ENCODE data around the gene TEX11. TPM values are rescaled to one million over a fixed set of nuclear protein-coding genes. Genes with fewer than 3 reads are reported as not detected.
"Not testable (repeated sequence)": the region's sequence is repeated elsewhere in the genome, so short reads cannot be mapped to it uniquely, and the experiment has no call there.

Gene TEX11
- total RNA-seq, 1 donor from 2014 or later = not detected

DNA sequence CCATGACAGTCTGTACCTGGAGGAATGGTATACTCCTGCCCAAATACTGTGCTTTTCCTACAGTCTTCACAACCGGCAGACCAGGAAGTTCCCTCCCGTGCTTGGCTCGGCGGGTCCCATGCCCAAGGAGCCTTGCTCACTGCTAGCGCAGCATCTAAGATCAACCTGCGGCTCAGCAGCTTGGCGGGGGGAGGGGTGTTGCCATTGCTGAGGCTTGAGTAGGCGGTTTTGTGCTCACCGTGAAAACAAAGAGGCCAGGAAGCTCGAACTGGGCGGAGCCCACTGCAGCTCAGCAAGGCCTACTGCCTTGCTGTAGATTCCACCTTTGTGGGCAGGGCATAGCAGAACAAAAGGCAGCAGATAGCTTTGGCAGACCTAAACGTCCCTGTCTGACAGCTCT lies 152.7 kb downstream of the TEX11 start:
- no peak for ATAC-seq

DNA sequence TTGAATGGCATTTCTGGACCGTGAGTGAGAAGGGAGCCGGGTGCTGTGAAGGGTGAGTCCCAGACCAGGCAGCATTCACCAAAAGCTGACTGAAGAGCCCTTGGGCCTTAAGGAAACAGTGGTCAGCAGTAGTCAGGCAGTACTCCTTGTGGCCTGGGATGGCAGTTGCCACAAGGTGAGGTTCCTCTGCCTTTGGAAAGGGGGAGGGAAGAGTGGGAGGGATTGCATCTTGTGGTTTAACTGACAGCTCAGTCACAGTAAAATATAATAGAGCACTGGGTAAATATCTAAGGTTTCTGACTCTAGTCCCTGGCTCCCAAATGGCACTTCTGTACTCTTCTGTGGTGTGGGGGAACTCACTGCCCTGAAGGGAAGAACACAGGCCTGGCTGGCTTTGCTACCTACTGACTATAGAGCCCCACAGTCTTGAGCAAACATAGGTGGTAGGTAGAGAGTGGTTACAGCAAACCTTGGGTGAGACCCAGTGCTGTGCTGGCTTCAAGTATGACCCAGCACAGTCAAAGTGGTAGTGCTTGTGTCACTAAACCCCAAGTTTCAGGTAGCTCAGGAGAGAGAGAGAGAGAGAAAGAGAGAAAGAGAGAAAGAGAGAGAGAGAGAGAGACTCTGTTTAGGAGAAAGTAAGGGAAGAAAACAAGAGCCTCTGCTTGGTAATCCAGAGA lies 154.2 kb downstream of the TEX11 start:
- ATAC-seq = no peak

DNA sequence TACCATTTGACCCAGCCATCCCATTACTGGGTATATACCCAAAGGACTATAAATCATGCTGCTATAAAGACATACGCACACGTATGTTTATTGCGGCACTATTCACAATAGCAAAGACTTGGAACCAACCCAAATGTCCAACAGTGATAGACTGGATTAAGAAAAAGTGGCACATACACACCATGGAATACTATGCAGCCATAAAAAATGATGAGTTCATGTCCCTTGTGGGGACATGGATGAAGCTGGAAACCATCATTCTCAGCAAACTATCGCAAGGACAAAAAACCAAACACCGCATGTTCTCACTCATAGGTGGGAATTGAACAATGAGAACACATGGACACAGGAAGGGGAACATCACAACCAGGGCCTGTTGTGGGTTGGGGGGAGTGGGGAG lies 174.7 kb downstream of the TEX11 start:
- ATAC-seq = not testable (repeated sequence)

DNA sequence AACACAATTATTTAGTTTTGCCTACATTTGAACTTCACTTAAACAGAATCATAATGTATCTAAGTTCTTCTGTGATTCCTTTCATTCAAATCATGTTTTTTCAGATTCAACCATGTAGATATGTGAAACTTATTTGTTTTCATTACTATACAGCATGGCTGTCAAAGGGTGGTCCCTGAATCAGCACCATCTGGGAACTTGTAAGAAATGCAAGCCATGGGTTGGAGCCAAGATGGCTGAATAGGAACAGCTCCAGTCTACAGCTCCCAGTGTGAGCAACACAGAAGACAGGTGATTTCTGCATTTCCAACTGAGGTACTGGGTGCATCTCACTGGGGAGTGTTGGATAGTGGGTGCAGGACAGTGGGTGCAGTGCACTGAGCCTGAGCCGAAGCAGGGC lies 180.6 kb downstream of the TEX11 start:
- ATAC-seq = not testable (repeated sequence)

DNA sequence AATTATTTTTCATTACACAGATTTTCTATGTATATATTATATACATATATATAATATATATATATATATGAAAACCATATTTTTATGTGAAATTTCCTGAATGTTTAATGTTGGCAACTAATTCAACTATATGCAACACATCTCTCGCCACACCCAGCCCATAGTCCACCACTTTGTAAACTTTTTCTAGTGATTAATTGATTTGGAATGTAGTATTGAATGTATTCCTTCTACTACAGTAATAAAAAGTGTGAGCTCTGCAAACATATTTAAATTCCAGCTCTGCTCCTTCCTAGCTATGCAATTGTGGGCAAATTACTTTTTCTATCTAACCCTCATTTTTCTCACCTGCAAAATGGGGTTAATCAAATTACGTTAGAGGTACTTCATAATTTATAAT lies 187.8 kb downstream of the TEX11 start:
- no peak for ATAC-seq

DNA sequence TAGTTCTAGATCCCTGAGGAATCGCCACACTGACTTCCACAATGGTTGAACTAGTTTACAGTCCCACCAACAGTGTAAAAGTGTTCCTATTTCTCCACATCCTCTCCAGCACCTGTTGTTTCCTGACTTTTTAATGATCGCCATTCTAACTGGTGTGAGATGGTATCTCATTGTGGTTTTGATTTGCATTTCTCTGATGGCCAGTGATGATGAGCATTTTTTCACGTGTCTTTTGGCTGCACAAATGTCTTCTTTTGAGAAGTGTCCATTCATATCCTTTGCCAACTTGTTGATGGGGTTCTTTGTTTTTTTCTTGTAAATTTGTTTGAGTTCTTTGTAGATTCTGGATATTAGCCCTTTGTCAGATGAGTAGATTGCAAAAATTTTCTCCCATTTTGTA lies 197.2 kb downstream of the TEX11 start:
- ATAC-seq = not testable (repeated sequence)

DNA sequence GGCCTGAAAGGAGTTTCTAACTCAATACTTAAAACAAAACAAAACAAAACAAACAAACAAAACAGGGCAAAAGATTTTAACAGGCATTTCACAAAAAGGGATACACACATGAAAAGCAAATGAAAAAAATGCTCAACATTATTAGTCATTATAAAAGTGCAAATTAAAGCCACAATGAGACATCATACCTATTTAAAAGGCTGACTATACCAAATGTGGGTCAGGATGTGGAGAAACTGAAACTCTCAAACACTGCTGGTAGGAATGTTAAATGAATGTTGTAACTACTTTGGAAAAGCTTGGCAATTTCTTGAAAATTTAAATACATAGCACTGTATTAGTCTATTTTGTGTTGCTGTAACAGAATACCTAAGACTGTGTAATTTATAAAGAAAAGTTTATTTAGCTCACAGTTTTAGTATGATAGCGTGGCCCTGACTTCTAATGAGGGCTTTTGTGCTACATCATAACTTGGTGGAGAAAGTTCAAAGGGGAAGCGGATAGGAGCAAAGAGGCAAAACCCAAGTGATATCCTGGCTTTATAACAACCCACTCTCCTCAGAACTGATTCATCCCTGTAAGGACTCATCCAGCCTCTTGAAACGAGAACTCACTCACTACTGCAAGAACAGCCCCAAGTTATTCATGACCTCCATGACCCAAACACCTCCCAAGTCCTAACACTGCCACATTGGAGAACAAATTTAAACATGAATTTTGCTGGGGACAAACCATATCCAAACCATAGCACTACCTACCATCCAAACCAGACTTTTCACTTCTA lies 214.0 kb downstream of the TEX11 start:
- no peak for ATAC-seq

DNA sequence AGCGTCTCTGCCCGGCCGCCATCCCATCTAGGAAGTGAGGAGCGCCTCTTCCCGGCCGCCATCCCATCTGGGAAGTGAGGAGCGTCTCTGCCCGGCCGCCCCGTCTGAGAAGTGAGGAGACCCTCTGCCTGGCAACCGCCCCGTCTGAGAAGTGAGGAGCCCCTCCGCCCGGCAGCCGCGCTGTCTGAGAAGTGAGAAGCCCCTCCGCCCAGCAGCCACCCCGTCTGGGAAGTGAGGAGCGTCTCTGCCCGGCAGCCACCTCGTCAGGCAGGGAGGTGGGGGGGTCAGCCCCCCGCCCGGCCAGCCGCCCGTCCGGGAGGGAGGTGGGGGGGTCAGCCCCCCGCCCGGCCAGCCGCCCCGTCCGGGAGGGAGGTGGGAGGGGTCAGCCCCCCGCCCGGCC lies 229.1 kb downstream of the TEX11 start:
- not testable (repeated sequence) for ATAC-seq

DNA sequence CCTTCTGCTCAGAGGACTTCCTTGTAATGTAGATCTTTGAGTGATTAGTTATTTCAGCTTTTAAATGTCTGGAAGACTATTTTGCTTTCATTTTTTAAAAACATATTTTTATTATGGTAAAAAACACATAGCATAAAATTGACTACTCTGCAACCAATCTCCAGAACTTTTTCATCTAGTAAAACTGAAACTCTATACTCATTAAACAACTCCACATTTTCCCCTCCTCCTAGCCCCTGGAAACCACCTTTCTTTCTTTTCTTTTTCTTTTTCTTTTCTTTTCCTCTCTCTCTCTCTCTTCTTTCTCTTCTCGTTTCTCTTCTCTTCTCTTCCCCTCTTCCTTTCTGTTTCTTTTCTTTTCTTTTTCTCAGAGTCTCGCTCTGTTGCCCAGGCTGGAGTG lies 233.2 kb downstream of the TEX11 start:
- ATAC-seq = no peak

DNA sequence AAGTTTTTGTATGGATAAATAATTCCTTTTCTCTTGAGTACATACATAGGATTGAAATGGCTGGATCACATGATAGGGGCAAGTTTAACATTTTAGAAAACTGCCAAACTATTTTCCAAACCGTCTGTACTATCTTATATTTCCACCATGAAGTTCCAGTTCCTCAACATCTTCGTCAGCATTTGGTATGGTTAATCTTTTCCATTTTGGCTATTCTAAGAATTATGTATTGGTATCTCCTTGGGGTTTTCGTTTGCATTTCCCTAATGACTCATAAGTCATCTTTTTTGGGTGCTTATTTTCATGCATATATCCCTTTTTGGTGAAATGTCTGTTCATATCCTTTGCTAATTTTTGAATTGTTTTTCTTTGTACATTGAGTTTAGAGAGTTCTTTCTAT lies 236.2 kb downstream of the TEX11 start:
- no peak for ATAC-seq

DNA sequence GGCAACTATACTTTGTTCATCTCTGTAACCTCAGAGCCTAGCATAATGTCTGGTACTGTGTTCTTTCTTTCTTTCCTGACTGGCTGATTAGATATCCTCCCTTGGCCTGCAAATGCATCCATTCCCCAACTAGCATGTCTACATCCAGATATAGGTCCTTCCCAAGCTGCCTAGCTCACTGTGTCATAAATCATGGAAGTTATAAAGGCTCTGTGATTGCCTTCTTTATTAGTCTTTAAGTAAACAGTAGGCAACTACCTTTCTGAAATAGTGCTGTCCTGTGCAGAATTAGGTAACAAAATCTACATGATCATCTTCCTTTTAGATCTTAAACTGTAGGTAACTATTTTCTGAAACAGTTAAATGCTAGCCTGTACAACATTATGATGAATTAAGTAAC lies 239.4 kb downstream of the TEX11 start:
- no peak for ATAC-seq

DNA sequence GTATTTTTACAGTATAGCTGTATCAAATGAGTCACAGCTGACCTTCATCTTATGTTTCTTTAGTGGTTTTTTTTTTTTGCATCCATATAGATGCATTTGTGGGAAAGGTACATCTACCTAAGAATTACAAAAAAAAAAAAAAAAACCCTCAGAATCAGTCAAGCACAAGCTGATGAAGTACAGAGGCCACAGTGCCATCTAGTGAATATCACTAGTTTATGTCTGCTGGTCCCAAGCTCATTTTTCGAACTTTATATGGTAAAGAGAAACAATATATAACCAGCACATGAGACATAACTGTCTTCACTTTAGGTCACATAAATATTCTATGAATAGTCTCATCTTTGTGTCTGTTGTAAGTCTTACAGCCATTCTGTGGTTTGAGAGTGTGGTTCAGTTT lies 243.8 kb downstream of the TEX11 start:
- no peak for ATAC-seq

DNA sequence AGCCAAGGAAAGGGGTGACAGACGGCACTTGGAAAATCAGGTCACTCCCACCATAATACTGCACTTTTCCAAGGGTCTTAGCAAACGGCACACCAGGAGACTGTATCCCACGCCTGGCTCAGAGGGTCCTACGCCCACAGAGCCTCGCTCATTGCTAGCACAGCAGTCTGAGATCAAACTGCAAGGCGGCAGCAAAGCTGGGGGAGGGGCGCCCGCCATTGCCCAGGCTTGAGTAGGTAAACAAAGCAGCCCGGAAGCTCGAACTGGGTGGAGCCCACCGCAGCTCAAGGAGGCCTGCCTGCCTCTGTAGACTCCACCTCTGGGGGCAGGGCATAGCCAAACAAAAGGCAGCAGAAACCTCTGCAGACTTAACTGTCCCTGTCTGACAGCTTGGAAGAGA lies 247.4 kb downstream of the TEX11 start:
- not testable (repeated sequence) for ATAC-seq

DNA sequence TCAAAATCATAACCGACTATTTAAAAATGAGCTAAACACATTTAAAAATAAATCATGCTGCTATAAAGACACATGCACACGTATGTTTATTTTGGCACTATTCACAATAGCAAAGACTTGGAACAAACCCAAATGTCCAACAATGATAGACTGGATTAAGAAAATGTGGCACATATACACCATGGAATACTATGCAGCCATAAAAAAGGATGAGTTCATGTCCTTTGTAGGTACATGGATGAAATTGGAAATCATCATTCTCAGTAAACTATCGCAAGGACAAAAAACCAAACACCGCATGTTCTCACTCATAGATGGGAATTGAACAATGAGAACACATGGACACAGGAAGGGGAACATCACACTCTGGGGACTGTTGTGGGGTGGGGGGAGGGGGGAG lies 251.0 kb downstream of the TEX11 start:
- ATAC-seq = not testable (repeated sequence)

DNA sequence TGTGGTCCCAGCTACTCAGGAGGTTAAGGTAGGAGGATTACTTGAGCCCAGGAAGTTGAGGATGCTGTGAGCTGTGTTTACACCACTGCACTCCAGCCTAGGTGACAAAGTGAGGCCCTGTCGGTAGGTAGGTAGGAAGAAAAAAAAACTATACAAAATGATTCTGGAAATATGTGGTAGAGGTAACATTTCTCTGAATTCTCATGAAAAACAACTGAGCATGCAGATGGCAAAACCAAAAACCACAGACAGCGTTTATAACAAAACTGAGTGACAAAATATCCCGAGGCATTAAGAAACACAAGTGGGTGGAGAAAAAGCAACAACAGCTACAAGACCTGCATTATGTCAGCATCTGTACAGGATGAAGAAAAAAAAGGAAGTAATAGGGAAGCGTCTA lies 252.2 kb downstream of the TEX11 start:
- no peak for ATAC-seq

DNA sequence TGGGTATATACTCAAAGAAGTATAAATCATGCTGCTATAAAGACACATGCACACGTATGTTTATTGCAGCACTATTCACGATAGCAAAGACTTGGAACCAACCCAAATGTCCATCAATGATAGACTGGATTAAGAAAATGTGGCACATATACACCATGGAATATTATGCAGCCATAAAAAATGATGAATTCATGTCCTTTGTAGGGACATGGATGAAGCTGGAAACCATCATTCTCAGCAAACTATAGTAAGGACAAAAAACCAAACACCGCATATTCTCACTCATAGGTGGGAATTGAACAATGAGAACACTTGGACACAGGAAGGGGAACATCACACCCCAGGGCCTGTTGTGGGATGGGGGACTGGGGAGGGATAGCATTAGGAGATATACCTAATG lies 260.6 kb downstream of the TEX11 start:
- ATAC-seq = not testable (repeated sequence)

DNA sequence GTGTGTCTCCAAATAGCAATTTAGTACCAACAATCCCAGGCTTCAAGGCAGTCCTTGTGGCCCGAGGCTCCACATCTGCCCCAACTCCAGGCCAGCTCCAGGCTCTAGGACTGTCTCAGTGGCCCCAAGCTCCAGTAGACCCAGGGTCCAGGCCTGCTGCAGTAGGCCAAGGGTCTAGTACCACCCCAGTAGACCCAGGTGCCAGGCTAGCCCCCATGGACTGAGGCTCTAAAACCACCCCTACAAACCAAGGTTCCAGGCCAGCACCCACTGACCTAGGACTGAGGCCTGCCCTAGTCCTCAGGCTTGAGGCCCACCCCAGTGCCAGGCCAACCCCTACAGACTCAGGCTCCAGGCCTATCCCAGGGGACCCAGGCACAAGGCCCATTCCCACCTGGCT lies 272.3 kb downstream of the TEX11 start:
- ATAC-seq = no peak

DNA sequence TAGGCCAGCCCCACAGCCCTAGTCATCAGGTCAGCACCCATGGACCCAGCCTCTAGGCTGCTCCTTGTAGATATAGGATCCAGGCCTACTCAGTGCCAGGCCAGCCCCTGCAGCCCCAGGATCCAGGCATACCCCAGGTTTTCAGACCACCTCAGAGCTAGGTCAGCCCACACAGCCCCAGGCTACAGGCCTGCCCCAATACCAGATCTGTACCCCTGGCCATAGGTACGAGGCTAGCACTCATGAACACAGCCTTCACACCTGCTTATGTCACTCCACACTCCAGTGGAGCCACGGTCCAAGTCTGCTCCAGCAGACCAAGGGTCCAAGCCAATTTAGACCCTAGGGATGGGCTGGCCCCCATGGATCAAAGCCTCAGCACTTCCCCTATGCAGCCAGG lies 272.8 kb downstream of the TEX11 start:
- no peak for ATAC-seq

DNA sequence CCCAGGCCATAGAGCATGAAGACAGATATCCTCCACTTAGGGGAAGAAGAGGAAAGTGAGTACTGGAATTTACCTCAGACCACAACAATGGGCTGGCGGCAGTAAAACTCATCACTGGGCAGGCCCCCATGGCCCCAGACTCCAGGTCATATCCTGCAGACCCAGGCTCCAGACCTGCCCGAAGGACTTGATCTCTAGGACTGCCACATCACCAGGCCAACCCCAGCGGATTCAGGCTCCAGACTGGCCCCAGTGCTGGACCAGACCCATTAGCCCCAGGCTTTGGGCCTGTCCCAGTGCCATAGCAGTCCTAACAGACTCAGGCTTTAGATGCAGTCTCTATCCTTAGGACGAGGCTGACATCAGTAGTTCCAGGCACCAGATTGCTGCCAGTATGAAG lies 273.3 kb downstream of the TEX11 start:
- no peak for ATAC-seq

DNA sequence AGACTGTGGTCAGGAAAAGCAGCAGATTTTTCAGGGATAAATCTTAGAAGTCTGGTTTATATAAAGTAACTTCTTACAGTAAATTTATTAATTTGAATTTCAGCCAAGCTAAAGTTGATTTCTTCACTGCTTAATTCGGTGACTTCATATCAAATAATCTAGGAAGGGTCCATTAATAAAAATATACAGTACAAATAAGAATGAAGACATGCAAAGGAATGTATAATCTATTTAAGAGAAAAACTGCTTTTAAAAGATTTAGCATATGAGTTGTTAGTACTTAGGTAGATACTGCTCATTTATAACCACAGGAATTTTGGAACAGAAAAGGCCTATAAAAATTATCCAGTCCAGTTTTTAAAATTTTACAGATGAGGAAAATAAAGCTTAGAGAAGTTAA lies 286.8 kb downstream of the TEX11 start:
- no peak for ATAC-seq

DNA sequence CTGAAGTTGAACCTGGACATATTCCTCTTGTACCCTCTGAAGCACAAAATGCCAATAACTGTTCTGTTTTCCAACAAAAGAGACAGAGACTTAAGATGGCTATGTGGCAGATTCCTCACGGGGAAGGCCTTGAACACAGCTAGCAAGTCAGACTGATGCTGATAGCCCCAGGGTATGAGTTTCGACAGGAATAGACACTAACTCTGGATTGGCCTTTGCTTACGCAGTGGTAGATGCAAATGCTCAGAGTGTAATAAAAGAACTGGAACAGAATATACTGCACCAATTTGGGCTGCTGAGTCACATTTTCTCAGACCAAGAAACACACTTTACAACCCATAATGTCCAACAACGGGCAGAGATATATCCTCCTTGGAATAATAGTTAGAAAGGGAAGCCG lies 290.0 kb downstream of the TEX11 start:
- no peak for ATAC-seq

DNA sequence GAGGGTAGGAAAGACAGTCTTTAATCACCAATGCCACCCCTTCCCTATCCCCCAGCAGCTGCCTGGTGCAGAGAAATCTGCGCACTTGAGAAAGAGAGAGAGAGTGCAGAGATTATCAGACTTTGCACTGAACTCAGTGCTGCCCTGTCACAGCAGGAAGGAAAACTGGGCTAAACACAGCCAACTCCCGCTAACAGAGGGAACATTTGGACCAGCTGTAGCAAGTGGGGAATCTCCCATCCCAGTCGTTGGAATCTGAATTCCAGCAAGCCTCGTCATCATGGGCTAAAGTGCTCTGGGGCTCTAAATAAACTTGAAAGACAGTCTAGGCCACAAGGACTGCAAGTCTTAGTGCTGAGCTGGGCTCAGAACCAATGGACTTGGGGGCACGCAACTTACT lies 295.2 kb downstream of the TEX11 start:
- no peak for ATAC-seq

DNA sequence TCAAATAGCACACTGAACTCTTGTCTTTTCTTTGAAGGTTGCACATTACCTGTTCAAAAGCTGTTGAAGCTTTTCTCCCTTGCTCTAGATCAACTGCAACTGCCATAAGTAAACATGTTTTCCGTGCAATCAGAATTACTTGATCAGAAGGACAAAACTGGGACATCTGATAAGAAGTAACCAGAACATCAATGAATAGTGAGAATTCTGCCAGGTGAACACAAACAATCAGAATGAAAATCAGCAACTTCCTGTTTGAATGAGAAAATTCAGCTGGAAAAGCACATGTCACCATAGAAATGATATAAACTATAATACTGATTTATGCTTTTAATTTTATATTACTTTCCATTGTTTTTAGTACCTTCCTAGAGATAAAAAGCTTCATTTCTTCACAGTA lies 303.2 kb downstream of the TEX11 start:
- ATAC-seq = no peak

DNA sequence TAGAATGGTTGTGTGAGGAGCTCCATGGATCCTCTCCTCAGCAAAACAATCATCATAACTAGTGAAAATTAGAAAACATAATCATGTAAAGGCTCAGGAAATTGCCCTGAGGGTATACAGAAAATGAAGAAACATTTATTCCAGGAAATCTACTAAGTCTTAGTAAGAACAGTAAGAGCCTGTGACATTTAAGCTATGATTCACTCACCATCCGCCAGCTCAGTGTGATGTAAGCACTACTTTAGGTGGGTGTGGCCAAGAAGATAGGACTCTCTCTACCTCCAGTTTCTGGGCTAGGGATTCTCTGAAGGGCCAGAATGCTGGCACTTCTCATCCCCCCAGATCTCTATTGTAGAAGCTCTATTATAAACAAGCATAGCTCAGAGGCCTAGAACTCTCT lies 316.4 kb downstream of the TEX11 start:
- peak; percentile 88 for ATAC-seq
